ENCODE data around the gene TCF4.

Gene TCF4

GRCh38 chr18:55439056-55439455 lies 148.9 kb downstream of the TCF4 start:
- DNase-seq (ENCODE audit: low read depth in 2 of 2) = no peak

- no peak for DNase-seq (ENCODE audit: low read depth in 2 of 2)
Observed at GRCh38 chr18:55435592-55435991, 152.4 kb downstream of the TCF4 start.

- DNase-seq (ENCODE audit: low read depth in 2 of 2) = no peak
Observed at GRCh38 chr18:55433648-55434047, 154.3 kb downstream of the TCF4 start.

- no peak for DNase-seq (ENCODE audit: low read depth in 2 of 2)
Observed at GRCh38 chr18:55433140-55433539, 154.9 kb downstream of the TCF4 start.

GRCh38 chr18:55432307-55433040 lies 155.5 kb downstream of the TCF4 start:
- no peak for DNase-seq (ENCODE audit: low read depth in 2 of 2)

GRCh38 chr18:55430026-55430425 lies 158.0 kb downstream of the TCF4 start:
- no peak for DNase-seq (ENCODE audit: low read depth in 2 of 2)

- no peak for DNase-seq (ENCODE audit: low read depth in 2 of 2)
Observed at GRCh38 chr18:55427951-55428350, 160.0 kb downstream of the TCF4 start.

GRCh38 chr18:55425698-55426097 lies 162.3 kb downstream of the TCF4 start:
- no peak for DNase-seq (ENCODE audit: low read depth in 2 of 2)

GRCh38 chr18:55422456-55423180 lies 165.4 kb downstream of the TCF4 start:
- no peak for DNase-seq (ENCODE audit: low read depth in 2 of 2)

GRCh38 chr18:55421615-55422419 lies 166.2 kb downstream of the TCF4 start:
- DNase-seq (ENCODE audit: low read depth in 2 of 2) = no peak

GRCh38 chr18:55421308-55421614 lies 166.7 kb downstream of the TCF4 start:
- no peak for DNase-seq (ENCODE audit: low read depth in 2 of 2)

GRCh38 chr18:55420665-55421307 lies 167.2 kb downstream of the TCF4 start:
- no peak for DNase-seq (ENCODE audit: low read depth in 2 of 2)

- no peak for DNase-seq (ENCODE audit: low read depth in 2 of 2)
Observed at GRCh38 chr18:55419947-55420664, 167.9 kb downstream of the TCF4 start.

GRCh38 chr18:55419132-55419946 lies 168.7 kb downstream of the TCF4 start:
- no peak for DNase-seq (ENCODE audit: low read depth in 2 of 2)

- no peak for DNase-seq (ENCODE audit: low read depth in 2 of 2)
Observed at GRCh38 chr18:55418439-55418838, 169.6 kb downstream of the TCF4 start.

GRCh38 chr18:55416791-55417190 lies 171.2 kb downstream of the TCF4 start:
- DNase-seq (ENCODE audit: low read depth in 2 of 2) = no peak

GRCh38 chr18:55415258-55415871 lies 172.6 kb downstream of the TCF4 start:
- DNase-seq (ENCODE audit: low read depth in 2 of 2) = peak; percentile 44 to 52

- DNase-seq (ENCODE audit: low read depth in 2 of 2) = no peak
Observed at GRCh38 chr18:55414475-55414874, 173.5 kb downstream of the TCF4 start.

- no peak for DNase-seq (ENCODE audit: low read depth in 2 of 2)
Observed at GRCh38 chr18:55413474-55413873, 174.5 kb downstream of the TCF4 start.

Data from stimulated activated CD8-positive, alpha-beta memory T cell treated with anti-CD3 and anti-CD28 coated beads, Interleukin-7, amount 100 ng/mL, for 4 hours (primary cell).